Chondrocyte (in vitro differentiated cells): ENCODE measurements around the gene DPP4. TPM values are rescaled to one million over a fixed set of nuclear protein-coding genes. Genes with fewer than 3 reads are reported as not detected.

Experiments
- DNase-seq: peaks from one replicate; pipeline ENCODE4 v3.0.0; 2021; ENCODE audit warnings: mixed read lengths, low spot score
- H3K27ac Mint-ChIP-seq: one replicate; pipeline ENCODE4 v1.8.0; 2021; ENCODE audit warnings: mild to moderate bottlenecking, moderate library complexity, mixed read lengths; ENCODE audit not compliant: unreplicated experiment
- H3K27me3 Mint-ChIP-seq: 2 replicates; pipeline ENCODE4 v1.8.0; 2021; ENCODE audit warnings: low read depth, mixed read lengths
- H3K36me3 Mint-ChIP-seq: 2 replicates; pipeline ENCODE4 v1.8.0; 2021; ENCODE audit warnings: low read depth, mixed read lengths
- H3K4me1 Mint-ChIP-seq: 2 replicates; pipeline ENCODE4 v1.8.0; 2021; ENCODE audit warnings: low read depth, mild to moderate bottlenecking, mixed read lengths
- H3K4me3 Mint-ChIP-seq: one replicate; pipeline ENCODE4 v1.8.0; 2021; ENCODE audit warnings: mild to moderate bottlenecking, moderate library complexity, mixed read lengths; ENCODE audit not compliant: unreplicated experiment
- H3K9me3 Mint-ChIP-seq: 2 replicates; pipeline ENCODE4 v1.8.0; 2021; ENCODE audit warnings: low read depth, mixed read lengths
- total RNA-seq: library from RNA; stranded (reverse); gene quantifications from 3 replicates; pipeline ENCODE4 v1.2.1, GENCODE V29; 2021
- TF ChIP-seq, protein P1 (sequence below): fragments of 200-600 bp; sonication (generic); IDR thresholded peaks from 2 replicates; pipeline ENCODE4 v1.5.0; 2021; ENCODE audit warnings: antibody characterized with exemption, mild to moderate bottlenecking, moderate library complexity

Gene DPP4
- total RNA-seq, 1 donor from 2014 or later = 0.42 TPM

GRCh38 chr2:162084536-162084935 lies 10.5 kb upstream of the DPP4 start:
- TF ChIP-seq, protein P1, sequence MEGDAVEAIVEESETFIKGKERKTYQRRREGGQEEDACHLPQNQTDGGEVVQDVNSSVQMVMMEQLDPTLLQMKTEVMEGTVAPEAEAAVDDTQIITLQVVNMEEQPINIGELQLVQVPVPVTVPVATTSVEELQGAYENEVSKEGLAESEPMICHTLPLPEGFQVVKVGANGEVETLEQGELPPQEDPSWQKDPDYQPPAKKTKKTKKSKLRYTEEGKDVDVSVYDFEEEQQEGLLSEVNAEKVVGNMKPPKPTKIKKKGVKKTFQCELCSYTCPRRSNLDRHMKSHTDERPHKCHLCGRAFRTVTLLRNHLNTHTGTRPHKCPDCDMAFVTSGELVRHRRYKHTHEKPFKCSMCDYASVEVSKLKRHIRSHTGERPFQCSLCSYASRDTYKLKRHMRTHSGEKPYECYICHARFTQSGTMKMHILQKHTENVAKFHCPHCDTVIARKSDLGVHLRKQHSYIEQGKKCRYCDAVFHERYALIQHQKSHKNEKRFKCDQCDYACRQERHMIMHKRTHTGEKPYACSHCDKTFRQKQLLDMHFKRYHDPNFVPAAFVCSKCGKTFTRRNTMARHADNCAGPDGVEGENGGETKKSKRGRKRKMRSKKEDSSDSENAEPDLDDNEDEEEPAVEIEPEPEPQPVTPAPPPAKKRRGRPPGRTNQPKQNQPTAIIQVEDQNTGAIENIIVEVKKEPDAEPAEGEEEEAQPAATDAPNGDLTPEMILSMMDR = no peak
- no peak overlapping the region for H3K4me3 Mint-ChIP-seq
- H3K36me3 Mint-ChIP-seq = no peaks in the 10 kb centered on the region
- no peak for DNase-seq
- H3K27me3 Mint-ChIP-seq = peaks cover 14% of the 10 kb centered on the region
- H3K4me1 Mint-ChIP-seq = no peaks in the 10 kb centered on the region
- peaks cover 11% of the 10 kb centered on the region for H3K9me3 Mint-ChIP-seq
- H3K27ac Mint-ChIP-seq = no peak overlapping the region

DNA sequence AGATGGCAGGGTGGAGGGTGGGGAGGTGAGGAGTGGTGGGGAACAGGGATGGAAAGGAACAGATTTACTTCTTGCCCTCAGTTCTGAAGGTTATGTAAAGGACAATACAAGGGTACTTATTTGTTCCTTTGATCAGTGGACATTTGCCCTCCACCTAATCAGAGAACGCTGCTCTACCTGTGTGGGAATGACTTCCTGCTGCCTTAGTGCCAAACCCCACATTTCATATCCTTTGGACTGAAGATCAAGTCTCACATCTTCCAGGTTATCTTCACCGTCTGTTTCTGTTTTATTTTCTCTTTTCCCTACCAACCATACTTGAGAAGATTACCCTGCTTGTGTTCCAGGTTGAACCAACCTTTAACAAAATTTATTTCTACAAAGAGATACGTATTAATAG lies 8.7 kb upstream of the DPP4 start:
- DNase-seq = no peak
- Mint-ChIP-seq H3K27me3 (peaks cover 16% of the 10 kb centered on the region), H3K36me3 (no peaks in the 10 kb centered on the region), H3K4me3 (no peak overlapping the region), H3K4me1 (no peaks in the 10 kb centered on the region), H3K27ac (no peak overlapping the region), H3K9me3 (peaks cover 20% of the 10 kb centered on the region)
- TF ChIP-seq, protein P1 = no peak

DNA sequence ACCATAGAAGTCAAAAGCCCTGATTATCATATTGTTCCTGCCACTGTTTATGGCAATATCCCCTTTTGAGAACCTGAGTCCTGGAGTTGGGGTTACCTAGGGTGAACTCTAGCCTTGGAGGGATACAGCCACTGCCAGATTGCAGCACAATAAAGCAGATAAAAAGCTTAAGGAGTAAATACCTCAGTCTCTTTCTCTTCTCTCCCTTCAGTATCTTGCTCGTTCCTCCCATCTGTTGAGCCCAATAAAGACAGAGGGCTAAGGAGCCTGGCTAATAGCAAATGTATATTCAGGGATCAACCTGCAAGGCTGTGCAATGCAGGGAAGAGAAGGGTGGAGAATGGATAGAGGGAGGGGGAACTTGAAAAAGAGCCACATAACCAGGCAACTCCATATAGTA lies 8.0 kb upstream of the DPP4 start:
- Mint-ChIP-seq H3K4me1 (no peaks in the 10 kb centered on the region), H3K27me3 (peaks cover 17% of the 10 kb centered on the region), H3K36me3 (no peaks in the 10 kb centered on the region), H3K9me3 (peaks cover 20% of the 10 kb centered on the region), H3K4me3 (no peak overlapping the region), H3K27ac (no peak overlapping the region)
- no peak for DNase-seq
- TF ChIP-seq, protein P1 = no peak

DNA sequence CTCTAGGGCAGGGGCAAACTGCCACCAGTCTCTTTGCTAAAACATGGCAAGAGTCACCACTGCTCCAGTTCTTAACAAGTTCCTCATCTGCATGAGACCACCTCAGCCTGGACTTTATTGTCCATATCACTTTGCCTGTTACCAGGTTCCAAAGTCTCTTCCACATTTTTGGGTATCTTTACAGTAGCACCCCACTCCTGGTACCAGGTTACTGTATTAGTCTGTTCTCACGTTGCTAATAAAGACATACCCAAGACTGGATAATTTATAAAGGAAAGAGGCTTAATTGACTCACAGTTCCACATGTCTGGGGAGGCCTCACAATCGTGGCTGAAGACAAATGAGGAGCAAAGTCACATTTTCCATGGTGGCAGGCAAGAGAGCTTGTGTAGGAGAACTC lies 5.5 kb upstream of the DPP4 start:
- Mint-ChIP-seq H3K4me3 (no peak overlapping the region), H3K36me3 (no peaks in the 10 kb centered on the region), H3K4me1 (peaks cover 2% of the 10 kb centered on the region), H3K27ac (no peak overlapping the region), H3K27me3 (peaks cover 37% of the 10 kb centered on the region), H3K9me3 (peaks cover 20% of the 10 kb centered on the region)
- DNase-seq = no peak
- TF ChIP-seq, protein P1 = no peak

GRCh38 chr2:162075689-162076132 lies 1.7 kb upstream of the DPP4 start:
- no peak for DNase-seq
- TF ChIP-seq, protein P1 = no peak
- H3K36me3 Mint-ChIP-seq = no peaks in the 10 kb centered on the region
- H3K9me3 Mint-ChIP-seq = peaks cover 17% of the 10 kb centered on the region
- no peak overlapping the region for H3K27ac Mint-ChIP-seq
- no peak overlapping the region for H3K4me3 Mint-ChIP-seq
- peaks cover 26% of the 10 kb centered on the region for H3K4me1 Mint-ChIP-seq
- peaks cover 32% of the 10 kb centered on the region for H3K27me3 Mint-ChIP-seq
